Measurements from ENCODE around the gene ATXN1. TPM values are rescaled to one million over a fixed set of nuclear protein-coding genes. Genes with fewer than 3 reads are reported as not detected.

Gene ATXN1
- polyA plus RNA-seq, 1 of the 3 experiments (the other 2 are of a cell fraction): 7.9 TPM

DNA sequence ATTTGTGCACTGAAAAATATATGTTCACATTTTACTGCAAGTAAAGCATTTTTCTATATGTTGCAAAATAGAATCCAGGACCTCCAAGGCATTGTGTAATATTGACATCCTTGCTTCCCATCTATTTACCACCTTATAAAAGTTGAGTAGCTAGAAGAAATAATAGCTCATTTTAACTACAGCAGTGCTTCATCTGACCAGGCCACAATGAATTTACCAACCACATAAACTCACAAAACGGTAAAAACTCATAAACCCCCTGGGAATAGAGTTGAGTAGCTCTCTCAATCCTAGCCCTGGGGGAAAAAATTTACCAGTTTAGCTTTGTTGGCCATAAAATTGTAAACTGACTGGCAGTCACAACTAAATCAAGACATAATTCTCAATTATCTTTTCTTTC lies 3.9 kb downstream of the ATXN1 start (continued):
- TF ChIP-seq, protein P1, sequence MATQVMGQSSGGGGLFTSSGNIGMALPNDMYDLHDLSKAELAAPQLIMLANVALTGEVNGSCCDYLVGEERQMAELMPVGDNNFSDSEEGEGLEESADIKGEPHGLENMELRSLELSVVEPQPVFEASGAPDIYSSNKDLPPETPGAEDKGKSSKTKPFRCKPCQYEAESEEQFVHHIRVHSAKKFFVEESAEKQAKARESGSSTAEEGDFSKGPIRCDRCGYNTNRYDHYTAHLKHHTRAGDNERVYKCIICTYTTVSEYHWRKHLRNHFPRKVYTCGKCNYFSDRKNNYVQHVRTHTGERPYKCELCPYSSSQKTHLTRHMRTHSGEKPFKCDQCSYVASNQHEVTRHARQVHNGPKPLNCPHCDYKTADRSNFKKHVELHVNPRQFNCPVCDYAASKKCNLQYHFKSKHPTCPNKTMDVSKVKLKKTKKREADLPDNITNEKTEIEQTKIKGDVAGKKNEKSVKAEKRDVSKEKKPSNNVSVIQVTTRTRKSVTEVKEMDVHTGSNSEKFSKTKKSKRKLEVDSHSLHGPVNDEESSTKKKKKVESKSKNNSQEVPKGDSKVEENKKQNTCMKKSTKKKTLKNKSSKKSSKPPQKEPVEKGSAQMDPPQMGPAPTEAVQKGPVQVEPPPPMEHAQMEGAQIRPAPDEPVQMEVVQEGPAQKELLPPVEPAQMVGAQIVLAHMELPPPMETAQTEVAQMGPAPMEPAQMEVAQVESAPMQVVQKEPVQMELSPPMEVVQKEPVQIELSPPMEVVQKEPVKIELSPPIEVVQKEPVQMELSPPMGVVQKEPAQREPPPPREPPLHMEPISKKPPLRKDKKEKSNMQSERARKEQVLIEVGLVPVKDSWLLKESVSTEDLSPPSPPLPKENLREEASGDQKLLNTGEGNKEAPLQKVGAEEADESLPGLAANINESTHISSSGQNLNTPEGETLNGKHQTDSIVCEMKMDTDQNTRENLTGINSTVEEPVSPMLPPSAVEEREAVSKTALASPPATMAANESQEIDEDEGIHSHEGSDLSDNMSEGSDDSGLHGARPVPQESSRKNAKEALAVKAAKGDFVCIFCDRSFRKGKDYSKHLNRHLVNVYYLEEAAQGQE (IDR thresholded peaks at IDR 0.05; ENCODE audit: low read depth, low read length): no peak
- TF ChIP-seq, protein P2, sequence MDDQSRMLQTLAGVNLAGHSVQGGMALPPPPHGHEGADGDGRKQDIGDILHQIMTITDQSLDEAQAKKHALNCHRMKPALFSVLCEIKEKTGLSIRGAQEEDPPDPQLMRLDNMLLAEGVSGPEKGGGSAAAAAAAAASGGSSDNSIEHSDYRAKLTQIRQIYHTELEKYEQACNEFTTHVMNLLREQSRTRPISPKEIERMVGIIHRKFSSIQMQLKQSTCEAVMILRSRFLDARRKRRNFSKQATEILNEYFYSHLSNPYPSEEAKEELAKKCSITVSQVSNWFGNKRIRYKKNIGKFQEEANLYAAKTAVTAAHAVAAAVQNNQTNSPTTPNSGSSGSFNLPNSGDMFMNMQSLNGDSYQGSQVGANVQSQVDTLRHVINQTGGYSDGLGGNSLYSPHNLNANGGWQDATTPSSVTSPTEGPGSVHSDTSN (IDR thresholded peaks at IDR 0.05): no peak

DNA sequence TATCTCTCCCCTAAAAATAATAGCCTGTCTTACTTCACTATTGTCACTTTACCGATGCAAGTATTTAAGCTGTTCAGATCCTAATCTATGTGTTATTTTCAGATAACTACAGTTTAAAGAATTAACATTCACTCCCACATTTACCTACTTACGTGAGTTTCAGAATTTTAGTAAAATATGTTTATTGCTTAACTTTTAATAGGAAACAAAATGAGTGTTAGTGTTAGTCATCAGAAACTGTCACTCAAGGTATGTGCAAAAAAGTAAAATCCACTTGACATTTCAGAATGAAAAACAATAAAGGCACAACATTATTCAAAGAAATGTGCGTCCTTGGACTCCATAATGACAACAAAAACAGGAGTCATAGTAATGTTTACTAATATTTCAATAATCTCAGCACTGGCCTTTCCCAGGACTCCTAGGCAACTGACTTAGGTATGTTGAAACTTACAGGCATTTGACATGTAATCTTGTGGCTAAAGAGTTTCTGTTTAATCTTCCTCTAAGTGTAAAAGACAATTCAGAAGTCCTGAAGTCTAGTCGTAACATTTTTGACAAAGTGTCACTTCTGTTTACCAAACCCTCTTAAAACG lies 4.5 kb downstream of the ATXN1 start:
- Histone ChIP-seq H3K9me3 (no peaks in the 10 kb centered on the region), H3K4me1 (ENCODE audit: control insufficient read depth in 1 of 2, insufficient read depth in 2 of 2, low read depth in 1 of 2, low read length in 1 of 2) (peaks cover 5 to 30% of the 10 kb centered on the region in 2 experiments; a peak in 3 of 4 replicates), H3K4me3 (ENCODE audit: low read depth in 2 of 2, low read length in 1 of 2) (no peak overlapping the region; a peak in 1 of 4 replicates), H3F3A (replicated peaks; ENCODE audit: insufficient read depth) (peaks cover 18% of the 10 kb centered on the region), H3K9me2 (no peaks in the 10 kb centered on the region), H3K27ac (ENCODE audit: low read depth in 2 of 2, low read length in 1 of 2) (peak overlapping the region in 1 of 2 experiments; percentile 16; a peak in 2 of 4 replicates), H3K9ac (no peak overlapping the region), H3K79me2 (ENCODE audit: insufficient read depth) (peaks cover 87% of the 10 kb centered on the region), H4K20me1 (ENCODE audit: insufficient read depth) (peaks cover 30% of the 10 kb centered on the region), H3K36me3 (replicated peaks in 1 of 2; ENCODE audit: control insufficient read depth in 1 of 2, insufficient read depth in 2 of 2, low read length in 1 of 2) (peaks cover 7 to 9% of the 10 kb centered on the region in 2 experiments), H3K4me2 (peak overlapping the region; percentile 25; the same call in 1 of the 2 replicates), H2AFZ (ENCODE audit: low read depth) (no peak overlapping the region), H3K27me3 (ENCODE audit: insufficient read depth) (no peaks in the 10 kb centered on the region)
- TF ChIP-seq NRF1 (IDR thresholded peaks at IDR 0.05; ENCODE audit: low read depth, low read length) (no peak), EP300 (IDR thresholded peaks at IDR 0.05; ENCODE audit: borderline replicate concordance in 1 of 2, low read depth in 1 of 2, low read length in 1 of 2) (no peak), GATA2 (CRISPR knock-in tag; IDR thresholded peaks at IDR 0.05) (no peak)
- TF ChIP-seq, protein P1 (IDR thresholded peaks at IDR 0.05; ENCODE audit: low read depth, low read length): no peak
- TF ChIP-seq, protein P2 (IDR thresholded peaks at IDR 0.05): peak; percentile 23; the same call in 1 of the 2 replicates
- 75% methylated on average over 5 of the region's 5 CpGs for WGBS (ENCODE audit: low lambda C conversion rate)
- ChIA-PET CTCF (interaction anchor here (0.9 to 2.8 kb wide), 5 partner anchors 14 to 425 kb away, joined by 3 to 20 read pairs (median 4); no protein-coding TSS in a partner anchor), POLR2A (no interaction called here)
- no peak for DNase-seq

All from SK-N-SH (cell line).